ENCODE results near the gene TNK1. TPM values are rescaled to one million over a fixed set of nuclear protein-coding genes. Genes with fewer than 3 reads are reported as not detected.
"Not testable (repeated sequence)": the region's sequence is repeated elsewhere in the genome, so short reads cannot be mapped to it uniquely, and the experiment has no call there.

The TNK1 gene
- total RNA-seq, 1 experiment from 2014 or later = 6.4 TPM

- DNase-seq (ENCODE audit: unreplicated experiment) = no peak
- Mint-ChIP-seq H3K36me3 (ENCODE audit: insufficient read depth, unreplicated experiment) (peaks cover 5% of the 10 kb centered on the region), H3K4me3 (ENCODE audit: unreplicated experiment) (no peak within 1 kb of the TSS), H3K9me3 (ENCODE audit: unreplicated experiment) (no peaks in the 10 kb centered on the region), H3K4me1 (ENCODE audit: insufficient read depth, unreplicated experiment) (no peaks in the 10 kb centered on the region), H3K27me3 (ENCODE audit: insufficient read depth, unreplicated experiment) (peaks cover 6% of the 10 kb centered on the region), H3K27ac (ENCODE audit: low read depth, unreplicated experiment) (no peak within 1 kb of the TSS)
- TF ChIP-seq CTCF (IDR thresholded peaks at IDR 0.05; ENCODE audit: unreplicated experiment) = no peak
- POLR2A ChIA-PET = interaction anchor here (1.2 to 2.0 kb wide), 2 partner anchors 15 to 21 kb away, joined by 5 to 6 read pairs; partner anchors contain the start of gene GPS2
- no TSS peak for BruUV-seq (replicated peaks)
- CTCF ChIA-PET = interaction anchor here (0.6 to 1.6 kb wide), 4 partner anchors 9 to 248 kb away, joined by 4 to 5 read pairs (median 4); no protein-coding TSS in a partner anchor
- intact Hi-C loops (cut with micrococcal nuclease) = no loop called here
These were observed 44.4 kb upstream of the TNK1 start, which contains the start of gene ACAP1 for GRCh38 chr17:7336240-7337175. Gene ACAP1, plus strand, starts transcription at chr17:7336529. Its CDS starts 206 bp downstream, at chr17:7336735.

- H3K9me3 Mint-ChIP-seq (ENCODE audit: unreplicated experiment); H3K27ac Mint-ChIP-seq (ENCODE audit: low read depth, unreplicated experiment); intact Hi-C loops (cut with micrococcal nuclease); H3K4me1 Mint-ChIP-seq (ENCODE audit: insufficient read depth, unreplicated experiment); H3K4me3 Mint-ChIP-seq (ENCODE audit: unreplicated experiment); BruUV-seq (replicated peaks); H3K36me3 Mint-ChIP-seq (ENCODE audit: insufficient read depth, unreplicated experiment); DNase-seq (ENCODE audit: unreplicated experiment): not testable (repeated sequence)
- H3K27me3 Mint-ChIP-seq (ENCODE audit: insufficient read depth, unreplicated experiment) = peaks cover 12% of the 10 kb centered on the region
- POLR2A ChIA-PET = interaction anchor here (0.6 to 2.0 kb wide), 5 partner anchors 11 to 1146 kb away, joined by 3 to 5 read pairs (median 4); partner anchors contain the start of gene GPS2
- CTCF ChIA-PET = interaction anchor here (0.6 to 1.6 kb wide), 4 partner anchors 8 to 247 kb away, joined by 3 to 4 read pairs (median 4); no protein-coding TSS in a partner anchor
These were observed 43.3 kb upstream of the TNK1 start for GRCh38 chr17:7337600-7337999.

- Mint-ChIP-seq H3K27ac (ENCODE audit: low read depth, unreplicated experiment) (no peak overlapping the region), H3K27me3 (ENCODE audit: insufficient read depth, unreplicated experiment) (peaks cover 12% of the 10 kb centered on the region), H3K9me3 (ENCODE audit: unreplicated experiment) (no peaks in the 10 kb centered on the region), H3K36me3 (ENCODE audit: insufficient read depth, unreplicated experiment) (no peaks in the 10 kb centered on the region), H3K4me1 (ENCODE audit: insufficient read depth, unreplicated experiment) (no peaks in the 10 kb centered on the region), H3K4me3 (ENCODE audit: unreplicated experiment) (no peak overlapping the region)
- no peak for DNase-seq (ENCODE audit: unreplicated experiment)
- no peak for TF ChIP-seq CTCF (IDR thresholded peaks at IDR 0.05; ENCODE audit: unreplicated experiment)
- ChIA-PET CTCF (interaction anchor here (0.6 kb wide), 1 partner anchor 176 kb away, joined by 3 read pairs; no protein-coding TSS in a partner anchor), POLR2A (interaction anchor here (1.1 to 2.1 kb wide), 2 partner anchors 10 kb away, joined by 3 to 9 read pairs; partner anchors contain the start of gene NEURL4)
- intact Hi-C loops (cut with micrococcal nuclease) = no loop called here
- BruUV-seq (replicated peaks) = no TSS peak
These were observed 40.7 kb upstream of the TNK1 start for GRCh38 chr17:7340179-7340578.

DNA sequence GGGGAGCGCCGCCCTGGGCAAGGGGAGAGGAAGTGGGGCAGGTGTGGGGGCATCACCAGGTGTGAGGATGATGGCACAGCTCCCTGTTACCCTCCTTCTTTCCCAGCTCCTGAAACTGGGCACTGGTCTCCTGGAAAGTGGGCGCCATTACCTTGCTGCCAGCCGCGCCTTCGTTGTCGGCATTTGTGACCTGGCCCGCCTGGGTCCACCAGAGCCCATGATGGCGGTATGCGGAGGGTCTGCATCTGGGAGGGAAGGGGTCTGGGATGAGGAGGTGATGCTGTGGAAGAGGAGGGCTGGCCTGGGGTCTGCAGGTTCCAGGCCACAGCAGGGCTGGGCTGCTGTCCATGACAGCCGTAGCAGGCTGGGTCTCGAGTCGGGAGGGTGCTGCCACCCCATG is 39.0 kb upstream of the TNK1 start:
- no peak overlapping the region for H3K27ac Mint-ChIP-seq (ENCODE audit: low read depth, unreplicated experiment)

More for the DNA sequence above, 39.0 kb upstream of the TNK1 start:
- Mint-ChIP-seq H3K4me3 (ENCODE audit: unreplicated experiment) (no peak overlapping the region), H3K9me3 (ENCODE audit: unreplicated experiment) (no peaks in the 10 kb centered on the region), H3K27me3 (ENCODE audit: insufficient read depth, unreplicated experiment) (peaks cover 12% of the 10 kb centered on the region), H3K4me1 (ENCODE audit: insufficient read depth, unreplicated experiment) (no peaks in the 10 kb centered on the region), H3K36me3 (ENCODE audit: insufficient read depth, unreplicated experiment) (peaks cover 4% of the 10 kb centered on the region)
- BruUV-seq (replicated peaks) = no TSS peak
- no peak for TF ChIP-seq CTCF (IDR thresholded peaks at IDR 0.05; ENCODE audit: unreplicated experiment)
- ChIA-PET POLR2A (interaction anchor here (1.2 to 2.5 kb wide), 2 partner anchors 12 to 26 kb away, joined by 3 to 16 read pairs; partner anchors contain the start of gene NEURL4), CTCF (interaction anchor here (0.6 to 1.1 kb wide), 2 partner anchors 12 to 1970 kb away, joined by 3 to 4 read pairs; no protein-coding TSS in a partner anchor)
- DNase-seq (ENCODE audit: unreplicated experiment) = no peak
- intact Hi-C loops (cut with micrococcal nuclease) = no loop called here
